Mucosa of rectum (tissue), 2 donors: ENCODE measurements around the gene FGG.

Experiments
- H3K27ac ChIP-seq, 2 donors: one replicate each; pipeline ENCODE4 v1.7.0; 2013; ENCODE audit warnings: inconsistent platforms in 2 of 2, low read depth in 2 of 2, low read length in 2 of 2
- H3K27me3 ChIP-seq, 2 donors: one replicate each; pipeline ENCODE4 v1.7.0; 2013; ENCODE audit warnings: low read length in 2 of 2; ENCODE audit not compliant: control insufficient read depth in 2 of 2, insufficient read depth in 2 of 2
- H3K36me3 ChIP-seq, 2 donors: one replicate each; pipeline ENCODE4 v1.7.0; 2013; ENCODE audit warnings: low read length in 2 of 2; ENCODE audit not compliant: control insufficient read depth in 2 of 2, insufficient read depth in 2 of 2
- H3K4me1 ChIP-seq, 2 donors: one replicate each; pipeline ENCODE4 v1.7.0; 2013; ENCODE audit warnings: low read length in 2 of 2, mild to moderate bottlenecking in 1 of 2; ENCODE audit not compliant: control insufficient read depth in 2 of 2, insufficient read depth in 2 of 2
- H3K4me3 ChIP-seq, 2 donors: one replicate each; pipeline ENCODE4 v1.7.0; 2013; ENCODE audit warnings: low read length in 2 of 2
- H3K9ac ChIP-seq, 2 donors: one replicate each; pipeline ENCODE4 v1.7.0; 2013; ENCODE audit warnings: low read length in 2 of 2, low read depth in 1 of 2, mild to moderate bottlenecking in 1 of 2
- H3K9me3 ChIP-seq, 2 donors: one replicate each; pipeline ENCODE4 v1.7.0; 2013; ENCODE audit warnings: low read length in 2 of 2; ENCODE audit not compliant: control insufficient read depth in 2 of 2
- donor health status: healthy.
- donor health status: Normal muscosa, but diverticular disease.

Gene FGG

DNA sequence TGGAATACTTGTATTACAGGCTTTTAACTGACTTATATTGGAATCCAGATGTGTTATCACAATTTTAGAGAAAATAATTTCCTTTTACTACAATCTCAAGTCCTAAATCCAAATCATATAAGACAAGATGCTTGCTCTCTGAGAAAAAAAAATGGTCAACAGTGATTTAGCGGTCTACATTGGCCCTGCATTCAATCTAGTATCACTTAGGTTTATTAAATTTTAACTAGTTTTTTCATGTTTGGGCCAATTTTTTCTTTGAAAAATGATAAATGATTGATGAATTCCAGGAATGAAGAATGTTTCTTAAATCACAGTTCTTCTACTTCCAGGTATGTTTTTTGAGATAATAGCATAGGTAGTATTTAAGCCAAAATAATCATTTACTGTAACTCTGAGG, 2.8 kb upstream of the FGG start:
- no peak overlapping the region for H3K9ac ChIP-seq
- no peak overlapping the region for H3K27ac ChIP-seq
- no peak overlapping the region for H3K4me3 ChIP-seq
- no peaks in the 10 kb centered on the region for H3K27me3 ChIP-seq
- peaks cover 8 to 15% of the 10 kb centered on the region in 2 donors for H3K4me1 ChIP-seq
- H3K36me3 ChIP-seq: no peaks in the 10 kb centered on the region
- H3K9me3 ChIP-seq: no peaks in the 10 kb centered on the region

DNA sequence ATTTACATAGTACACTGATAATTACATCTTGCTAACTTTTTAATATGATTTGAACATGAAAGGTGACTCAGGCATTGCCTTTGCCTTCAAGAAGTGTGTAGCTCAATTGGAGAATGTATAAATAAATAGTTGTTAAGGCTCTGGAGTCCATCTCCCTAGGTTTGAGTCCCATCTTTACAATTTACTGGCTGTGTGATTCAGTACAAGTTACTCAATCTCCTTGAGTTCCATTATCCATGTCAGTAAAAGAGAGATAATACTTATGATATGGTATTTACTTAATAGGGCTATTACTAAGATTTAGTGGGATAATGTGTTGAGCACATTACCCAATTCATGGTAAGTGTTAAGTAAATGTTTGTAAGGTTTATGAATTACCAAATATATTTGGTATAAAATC, 1.9 kb upstream of the FGG start:
- Histone ChIP-seq H3K27ac (no peak overlapping the region), H3K36me3 (no peaks in the 10 kb centered on the region), H3K4me3 (no peak overlapping the region), H3K9me3 (no peaks in the 10 kb centered on the region), H3K4me1 (peaks cover 8 to 15% of the 10 kb centered on the region in 2 donors), H3K27me3 (no peaks in the 10 kb centered on the region), H3K9ac (no peak overlapping the region)

DNA sequence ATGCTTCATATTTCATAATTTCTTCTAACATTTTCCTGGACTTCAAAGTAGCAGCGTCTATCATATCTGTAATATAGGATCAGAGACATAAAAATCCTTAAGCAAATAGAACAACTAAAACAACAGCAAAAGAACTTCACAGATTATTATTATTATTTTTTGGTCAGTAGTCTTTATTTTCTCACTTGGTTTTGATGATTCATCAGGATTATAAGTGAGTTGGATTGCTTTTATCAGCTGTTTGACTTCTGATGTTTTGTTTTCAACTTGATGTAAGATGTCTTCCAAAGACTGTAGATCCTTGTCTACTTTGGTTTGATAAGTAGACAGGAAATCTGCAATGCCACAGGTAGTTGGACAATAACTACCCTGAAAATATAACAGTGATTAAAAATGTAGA, 623 bp downstream of the FGG start:
- no peak overlapping the region for H3K27ac ChIP-seq
- peaks cover 1 to 2% of the 10 kb centered on the region in 2 donors for H3K4me1 ChIP-seq
- H3K4me3 ChIP-seq: no peak overlapping the region
- H3K9ac ChIP-seq: no peak overlapping the region
- no peaks in the 10 kb centered on the region for H3K36me3 ChIP-seq
- no peaks in the 10 kb centered on the region for H3K9me3 ChIP-seq
- H3K27me3 ChIP-seq: no peaks in the 10 kb centered on the region

DNA sequence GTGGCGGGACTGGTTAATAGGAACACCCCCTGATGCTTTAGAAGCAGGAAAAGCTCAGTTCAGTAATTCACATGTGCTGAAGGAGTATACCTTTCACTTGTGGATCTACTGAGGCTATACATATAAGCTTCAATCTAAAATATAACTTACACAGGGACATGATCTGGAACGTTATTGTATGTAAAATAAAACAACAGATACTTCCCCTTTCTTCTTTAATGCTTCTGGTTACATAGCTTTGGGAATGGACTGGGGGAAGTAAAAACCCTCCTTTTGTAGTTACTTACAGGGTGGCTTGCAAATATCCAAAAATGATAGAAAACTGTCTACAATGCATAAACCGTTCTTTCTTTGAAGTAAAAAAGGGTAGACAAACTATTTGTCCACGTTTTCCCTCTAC, 1.9 kb downstream of the FGG start:
- H3K4me3 ChIP-seq: no peak overlapping the region
- H3K36me3 ChIP-seq: no peaks in the 10 kb centered on the region

DNA sequence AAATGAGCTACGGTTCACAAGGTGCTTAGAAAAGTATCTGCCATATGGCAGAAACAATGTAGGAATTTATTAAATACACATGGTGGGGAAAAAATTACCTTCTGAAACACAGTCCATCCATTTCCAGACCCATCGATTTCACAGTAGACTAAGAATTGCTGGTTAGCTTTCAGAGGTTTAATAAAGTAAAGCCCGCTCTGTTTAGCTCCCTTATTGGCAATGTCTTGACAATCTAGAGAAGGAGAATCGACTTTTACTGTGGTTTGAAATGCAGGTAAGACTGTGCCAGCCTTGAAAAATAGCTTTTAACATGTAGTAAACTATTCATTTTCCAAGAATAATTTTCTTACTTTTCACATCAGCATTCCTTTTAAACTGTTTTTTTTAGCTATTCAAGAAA, 2.9 kb downstream of the FGG start:
- no peaks in the 10 kb centered on the region for H3K27me3 ChIP-seq
- H3K4me1 ChIP-seq: no peaks in the 10 kb centered on the region
- H3K9ac ChIP-seq: no peak overlapping the region
- H3K9me3 ChIP-seq: no peaks in the 10 kb centered on the region
- no peaks in the 10 kb centered on the region for H3K36me3 ChIP-seq
- no peak overlapping the region for H3K4me3 ChIP-seq
- H3K27ac ChIP-seq: no peak overlapping the region

More for the DNA sequence above, 1.9 kb downstream of the FGG start:
- Histone ChIP-seq H3K27ac (no peak overlapping the region), H3K4me1 (no peaks in the 10 kb centered on the region), H3K9me3 (no peaks in the 10 kb centered on the region), H3K9ac (no peak overlapping the region), H3K27me3 (no peaks in the 10 kb centered on the region)

DNA sequence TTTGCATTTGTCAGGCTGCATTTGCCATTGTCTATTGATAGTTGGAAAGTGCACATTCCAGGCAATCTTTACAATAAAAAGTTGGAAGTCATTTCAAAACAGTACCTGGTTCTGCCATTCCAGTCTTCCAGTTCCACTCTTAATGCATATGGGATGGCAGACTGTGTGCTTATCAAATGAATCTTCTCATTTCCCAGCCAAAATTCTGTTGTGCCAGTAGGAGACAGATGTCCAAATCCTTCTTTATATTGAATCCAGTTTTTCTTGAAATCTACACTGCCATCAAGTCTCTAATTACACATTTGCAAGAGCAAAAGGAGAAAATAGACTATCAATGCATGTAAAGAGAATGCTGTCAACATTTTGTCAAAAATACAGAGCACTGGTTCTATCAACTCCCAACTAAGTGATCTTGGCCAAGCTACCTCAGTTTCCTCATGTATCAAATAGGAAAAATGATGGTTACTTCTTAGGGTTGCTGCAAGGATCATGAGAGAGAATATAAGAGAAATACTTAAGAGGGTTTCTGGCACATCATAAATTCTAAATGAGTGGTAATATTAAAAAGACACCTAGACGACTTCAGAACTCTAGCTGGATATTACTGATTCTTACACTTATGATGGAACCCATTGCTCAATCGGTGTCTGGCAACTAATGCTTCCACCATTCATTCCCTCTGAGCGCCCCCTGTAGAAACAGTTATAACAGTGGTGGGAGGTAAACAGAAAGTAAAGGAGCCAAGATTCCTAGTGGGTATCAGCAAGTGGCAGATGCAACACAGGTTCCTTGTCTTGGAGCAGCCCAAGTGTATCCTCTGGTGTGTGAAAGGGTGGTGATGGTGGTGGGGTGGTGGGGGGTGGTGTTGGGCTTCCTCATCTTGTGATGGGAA, 3.8 kb downstream of the FGG start:
- Histone ChIP-seq H3K27me3 (no peaks in the 10 kb centered on the region), H3K27ac (no peak overlapping the region), H3K9me3 (no peaks in the 10 kb centered on the region), H3K36me3 (no peaks in the 10 kb centered on the region), H3K9ac (no peak overlapping the region), H3K4me3 (no peak overlapping the region), H3K4me1 (no peaks in the 10 kb centered on the region)

DNA sequence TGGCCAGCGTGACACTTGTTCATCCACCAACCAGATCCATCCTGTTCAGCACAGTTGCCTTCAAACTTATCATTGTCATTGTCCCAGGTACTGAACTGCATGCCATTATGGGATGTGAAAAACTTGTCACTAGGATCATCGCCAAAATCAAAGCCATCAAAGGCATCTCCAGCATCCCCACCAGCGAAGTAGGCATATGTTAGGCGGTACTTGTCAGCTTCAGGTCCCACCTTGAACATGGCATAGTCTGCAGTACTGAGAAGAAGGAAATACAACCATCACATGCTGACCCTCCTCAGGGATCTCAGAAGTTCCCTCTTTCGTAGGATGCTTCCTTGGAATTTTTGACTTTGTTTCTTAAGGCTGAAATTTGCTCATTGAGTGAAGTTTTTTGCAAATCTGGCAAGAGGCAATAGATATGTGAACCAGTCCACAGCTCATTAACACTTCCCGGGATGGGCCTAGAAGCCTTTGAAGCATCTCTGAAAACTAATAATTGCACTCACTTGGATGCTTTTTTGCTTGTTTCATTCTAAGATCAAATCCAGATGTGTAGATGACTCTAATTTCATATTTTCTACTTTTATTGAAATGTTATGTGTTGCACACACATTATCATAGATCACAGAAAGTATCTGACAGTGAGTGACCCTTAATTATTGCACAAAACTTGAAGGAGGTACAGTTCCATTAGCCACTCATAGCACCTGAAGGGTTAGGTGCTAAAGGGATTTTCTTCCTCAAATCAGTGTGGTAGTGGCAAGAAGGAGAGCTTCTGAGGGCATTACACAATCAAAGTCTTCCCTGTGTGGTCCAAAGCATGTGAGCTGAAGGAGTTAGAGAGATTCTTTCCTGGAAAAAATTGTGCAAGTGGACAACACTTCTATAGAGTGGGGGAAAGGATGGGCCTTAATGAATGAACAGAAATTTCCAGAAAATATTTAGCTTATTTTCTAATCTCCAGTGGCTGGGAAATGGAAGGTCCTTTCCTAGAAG, 5.4 kb downstream of the FGG start:
- H3K27ac ChIP-seq: no peak overlapping the region

DNA sequence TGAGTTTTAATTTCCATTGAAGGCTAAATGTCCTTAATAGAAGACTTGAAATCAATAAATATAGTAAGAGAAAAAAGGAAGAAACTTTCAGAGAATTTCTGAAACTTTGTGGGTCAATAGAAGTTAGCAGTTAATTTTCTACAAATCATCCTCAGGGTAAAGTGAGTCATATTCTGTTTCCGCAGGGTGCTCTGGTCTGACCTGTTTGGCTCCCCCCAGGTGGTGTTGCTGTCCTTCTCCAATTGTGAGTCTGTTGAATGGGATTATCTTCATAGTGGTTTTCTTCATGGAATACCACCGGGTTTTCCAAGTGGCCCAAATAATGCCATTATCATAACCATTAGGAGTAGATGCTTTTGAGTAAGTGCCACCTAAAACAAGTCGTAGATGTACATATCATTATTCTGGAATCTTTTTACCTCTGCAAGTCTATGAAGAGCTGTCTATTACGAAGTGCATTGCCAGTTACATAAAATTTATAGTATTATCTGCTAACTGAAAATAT, 7.7 kb downstream of the FGG start:
- Histone ChIP-seq H3K27me3 (no peaks in the 10 kb centered on the region), H3K4me3 (no peak overlapping the region), H3K9me3 (no peaks in the 10 kb centered on the region), H3K9ac (no peak overlapping the region), H3K36me3 (no peaks in the 10 kb centered on the region), H3K4me1 (no peaks in the 10 kb centered on the region), H3K27ac (no peak overlapping the region)

More for the DNA sequence above, 5.4 kb downstream of the FGG start:
- Histone ChIP-seq H3K36me3 (no peaks in the 10 kb centered on the region), H3K9ac (no peak overlapping the region), H3K9me3 (no peaks in the 10 kb centered on the region), H3K4me3 (no peak overlapping the region), H3K27me3 (no peaks in the 10 kb centered on the region), H3K4me1 (no peaks in the 10 kb centered on the region)

DNA sequence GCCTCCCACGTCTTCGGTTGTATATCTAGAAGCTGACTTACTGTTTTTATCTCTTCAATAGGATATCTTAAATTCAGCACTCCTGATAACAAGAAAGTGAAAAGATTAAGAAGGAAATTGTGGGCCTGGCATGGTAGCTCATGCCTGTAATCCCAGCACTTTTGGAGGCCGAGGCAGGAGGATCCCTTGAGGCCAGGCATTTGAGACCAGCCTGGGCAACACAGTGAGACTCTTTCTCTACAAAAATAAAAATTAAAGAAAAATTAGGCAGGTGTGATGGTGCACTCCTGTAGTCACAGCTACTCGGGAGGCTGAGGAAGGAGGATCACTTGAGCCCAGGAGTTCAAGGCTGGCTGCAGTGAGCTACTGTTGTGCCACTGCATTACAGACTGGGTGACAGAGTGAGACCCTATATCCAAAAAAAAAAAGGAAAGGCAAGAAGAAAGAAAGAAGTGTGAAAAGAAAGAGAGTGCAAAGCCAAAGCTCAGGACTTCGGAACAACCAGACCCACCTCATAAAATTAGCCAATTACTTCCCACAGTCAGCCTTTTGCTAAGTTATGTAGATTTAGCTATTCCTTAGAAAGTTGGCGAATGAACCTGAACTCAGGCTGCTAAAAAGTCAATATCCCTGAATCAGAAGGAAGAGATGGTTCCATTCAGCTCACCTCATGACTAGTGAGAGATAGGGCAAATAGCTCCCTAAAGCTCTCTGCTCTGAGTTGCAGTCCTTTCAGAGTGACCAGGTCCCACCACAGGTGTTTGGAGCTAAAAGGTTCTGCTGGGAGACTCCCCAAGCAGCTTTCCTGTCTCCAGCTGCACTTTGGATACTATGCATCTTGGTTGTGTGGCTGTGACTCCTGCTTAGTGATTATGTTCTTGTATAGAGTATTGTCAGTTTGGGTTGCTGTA, 9.2 kb downstream of the FGG start:
- no peaks in the 10 kb centered on the region for H3K4me1 ChIP-seq
- H3K4me3 ChIP-seq: no peak overlapping the region
- no peak overlapping the region for H3K9ac ChIP-seq
- no peaks in the 10 kb centered on the region for H3K9me3 ChIP-seq
- H3K36me3 ChIP-seq: no peaks in the 10 kb centered on the region
- no peaks in the 10 kb centered on the region for H3K27me3 ChIP-seq
- no peak overlapping the region for H3K27ac ChIP-seq
